Duodenal mucosa (tissue), 2 donors: ENCODE results near the gene CLTCL1.
"Not testable (repeated sequence)": the region's sequence is repeated elsewhere in the genome, so short reads cannot be mapped to it uniquely, and the experiment has no call there.

Source experiments
- H3K27ac ChIP-seq: one replicate; pipeline ENCODE4 v1.7.0; 2013; ENCODE audit warnings: low read depth, low read length
- H3K27me3 ChIP-seq, 2 donors: one replicate each; pipeline ENCODE4 v1.7.0; 2013; ENCODE audit warnings: low read length in 2 of 2, control low read depth in 1 of 2; ENCODE audit not compliant: insufficient read depth in 2 of 2, control insufficient read depth in 1 of 2
- H3K36me3 ChIP-seq, 2 donors: one replicate each; pipeline ENCODE4 v1.7.0; 2013; ENCODE audit warnings: low read length in 2 of 2, control low read depth in 1 of 2; ENCODE audit not compliant: insufficient read depth in 2 of 2, control insufficient read depth in 1 of 2
- H3K4me1 ChIP-seq, 2 donors: one replicate each; pipeline ENCODE4 v1.7.0; 2013; ENCODE audit warnings: low read length in 2 of 2, control low read depth in 1 of 2; ENCODE audit not compliant: insufficient read depth in 2 of 2, control insufficient read depth in 1 of 2
- H3K4me3 ChIP-seq, 2 donors: one replicate each; pipeline ENCODE4 v1.7.0; 2013; ENCODE audit warnings: low read length in 2 of 2, low read depth in 1 of 2
- H3K9ac ChIP-seq, 2 donors: one replicate each; pipeline ENCODE4 v1.7.0; 2013; ENCODE audit warnings: low read length in 2 of 2, low read depth in 1 of 2
- H3K9me3 ChIP-seq, 2 donors: one replicate each; pipeline ENCODE4 v1.7.0; 2013; ENCODE audit warnings: low read length in 2 of 2, control low read depth in 1 of 2; ENCODE audit not compliant: control insufficient read depth in 1 of 2

Gene CLTCL1

DNA sequence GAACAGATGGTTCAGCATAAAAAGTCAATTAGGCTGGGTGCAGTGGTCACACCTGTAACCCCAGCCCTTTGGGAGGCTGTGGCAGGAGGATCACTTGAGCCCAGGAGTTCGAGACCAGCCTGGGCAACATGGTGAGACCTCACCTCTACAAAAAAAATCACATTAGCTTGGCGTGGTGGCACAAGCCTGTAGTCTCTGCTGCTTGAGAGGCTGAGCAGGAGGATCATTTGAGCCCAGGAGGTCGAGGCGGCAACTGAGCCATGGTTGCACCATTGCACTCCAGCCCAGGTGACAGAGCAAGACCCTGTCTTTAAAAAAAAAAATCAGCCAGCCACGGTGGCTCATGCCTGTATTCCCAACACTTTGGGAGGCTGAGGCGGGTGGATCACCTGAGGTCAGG lies 31.9 kb upstream of the CLTCL1 start:
- H3K9ac ChIP-seq, H3K27me3 ChIP-seq, H3K27ac ChIP-seq, H3K36me3 ChIP-seq, H3K9me3 ChIP-seq, H3K4me3 ChIP-seq, H3K4me1 ChIP-seq: not testable (repeated sequence)

- no peak overlapping the region for H3K4me3 ChIP-seq
- H3K9ac ChIP-seq: no peak overlapping the region
- H3K9me3 ChIP-seq: peaks cover 4 to 5% of the 10 kb centered on the region in 2 donors
- no peak overlapping the region for H3K27ac ChIP-seq
- no peaks in the 10 kb centered on the region for H3K27me3 ChIP-seq
- H3K36me3 ChIP-seq: no peaks in the 10 kb centered on the region
- H3K4me1 ChIP-seq: no peaks in the 10 kb centered on the region
Observed at GRCh38 chr22:19321757-19322156, 30.2 kb upstream of the CLTCL1 start.

DNA sequence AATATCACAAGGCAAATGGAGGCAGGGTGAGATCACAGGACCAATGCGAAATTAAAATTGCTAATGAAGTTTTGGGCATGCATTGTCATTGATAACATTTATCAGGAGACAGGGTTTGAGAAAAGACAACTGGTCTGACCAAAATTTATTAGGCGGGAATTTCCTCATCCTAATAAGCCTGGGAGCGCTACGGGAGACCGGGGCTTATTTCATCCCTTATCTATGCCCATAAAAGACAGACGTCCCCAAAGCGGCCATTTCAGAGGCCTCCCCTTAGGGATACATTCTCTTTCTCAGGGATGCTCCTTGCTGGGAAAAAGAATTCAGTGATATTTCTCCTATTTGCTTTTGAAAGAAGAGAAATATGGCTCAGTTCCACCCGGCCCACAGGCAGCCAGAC lies 28.6 kb upstream of the CLTCL1 start:
- not testable (repeated sequence) for H3K9ac ChIP-seq, H3K4me3 ChIP-seq, H3K27ac ChIP-seq, H3K36me3 ChIP-seq, H3K27me3 ChIP-seq, H3K4me1 ChIP-seq
- peaks cover 13% of the 10 kb centered on the region in 2 donors for H3K9me3 ChIP-seq

- H3K36me3 ChIP-seq: no peaks in the 10 kb centered on the region
- H3K4me1 ChIP-seq: no peaks in the 10 kb centered on the region
- no peak overlapping the region for H3K4me3 ChIP-seq
- no peak overlapping the region for H3K27ac ChIP-seq
- H3K9me3 ChIP-seq: peaks cover 13% of the 10 kb centered on the region in 2 donors
- no peak overlapping the region for H3K9ac ChIP-seq
- H3K27me3 ChIP-seq: no peaks in the 10 kb centered on the region
Observed at GRCh38 chr22:19319281-19319680, 27.8 kb upstream of the CLTCL1 start.

GRCh38 chr22:19317865-19318264 lies 26.3 kb upstream of the CLTCL1 start:
- no peaks in the 10 kb centered on the region for H3K4me1 ChIP-seq

DNA sequence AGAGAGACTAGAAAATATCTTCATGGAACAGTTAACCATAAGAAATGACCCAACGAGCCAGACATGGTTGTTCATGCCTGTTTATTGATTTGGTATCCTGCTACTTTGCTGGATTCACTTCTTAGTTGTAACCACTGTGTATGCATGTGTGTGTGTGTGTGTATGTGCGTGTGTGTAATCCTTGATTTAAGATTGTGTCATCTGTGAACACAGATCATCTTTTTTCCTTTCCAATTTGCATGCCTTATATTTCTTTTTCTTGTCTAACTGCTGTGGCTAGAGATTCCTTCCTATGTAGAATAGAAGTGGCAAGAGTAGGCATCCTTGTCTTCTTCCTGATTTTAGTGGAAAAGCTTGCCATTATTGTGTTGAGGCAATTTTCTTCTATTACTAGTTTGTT lies 16.4 kb upstream of the CLTCL1 start:
- H3K27me3 ChIP-seq: no peaks in the 10 kb centered on the region
- H3K4me3 ChIP-seq: no peak overlapping the region
- H3K27ac ChIP-seq: no peak overlapping the region
- no peak overlapping the region for H3K9ac ChIP-seq
- no peaks in the 10 kb centered on the region for H3K36me3 ChIP-seq
- no peaks in the 10 kb centered on the region for H3K9me3 ChIP-seq
- H3K4me1 ChIP-seq: no peaks in the 10 kb centered on the region

More at GRCh38 chr22:19317865-19318264, 26.3 kb upstream of the CLTCL1 start:
- Histone ChIP-seq H3K27me3 (no peaks in the 10 kb centered on the region), H3K36me3 (no peaks in the 10 kb centered on the region), H3K4me3 (no peak overlapping the region), H3K27ac (no peak overlapping the region), H3K9me3 (peaks cover 13% of the 10 kb centered on the region in 2 donors), H3K9ac (no peak overlapping the region)

DNA sequence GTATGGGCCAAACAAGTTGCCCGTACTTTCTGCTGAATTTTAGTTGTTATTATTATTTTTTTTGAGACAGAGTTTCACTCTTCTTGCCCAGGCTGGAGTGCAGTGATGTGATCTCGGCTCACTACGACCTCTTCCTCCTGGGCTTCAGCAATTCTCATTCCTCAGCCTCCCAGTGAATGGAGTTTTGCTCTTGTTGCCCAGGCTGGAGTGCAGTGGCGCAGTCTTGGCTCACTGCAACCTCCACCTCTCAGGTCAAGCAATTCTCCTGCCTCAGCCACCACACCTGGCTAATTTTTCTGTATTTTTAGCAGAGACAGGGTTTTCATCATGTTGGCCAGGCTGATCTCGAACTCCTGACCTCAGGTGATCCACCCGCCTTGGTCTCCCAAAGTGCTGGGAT lies 15.0 kb upstream of the CLTCL1 start:
- not testable (repeated sequence) for H3K27ac ChIP-seq, H3K36me3 ChIP-seq, H3K9ac ChIP-seq, H3K4me3 ChIP-seq, H3K9me3 ChIP-seq, H3K27me3 ChIP-seq, H3K4me1 ChIP-seq

DNA sequence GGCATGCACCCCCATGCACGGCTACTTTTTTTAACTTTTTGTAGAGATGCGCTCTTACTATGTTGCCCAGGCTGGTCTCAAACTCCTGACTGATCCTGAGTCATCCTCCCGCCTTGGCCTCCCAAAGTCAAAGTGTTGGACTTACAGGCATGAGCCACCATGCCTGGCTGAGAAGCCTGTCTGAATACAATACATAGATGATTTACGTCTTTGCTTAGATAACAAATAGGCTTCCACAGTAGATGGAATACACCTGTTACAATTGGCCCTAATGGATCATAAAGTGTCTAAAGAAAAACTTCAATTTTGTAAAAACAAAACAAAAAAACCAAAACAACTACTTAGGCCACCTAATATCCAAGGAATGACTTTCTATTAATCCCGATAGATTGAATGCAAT lies 13.0 kb upstream of the CLTCL1 start:
- no peaks in the 10 kb centered on the region for H3K27me3 ChIP-seq

DNA sequence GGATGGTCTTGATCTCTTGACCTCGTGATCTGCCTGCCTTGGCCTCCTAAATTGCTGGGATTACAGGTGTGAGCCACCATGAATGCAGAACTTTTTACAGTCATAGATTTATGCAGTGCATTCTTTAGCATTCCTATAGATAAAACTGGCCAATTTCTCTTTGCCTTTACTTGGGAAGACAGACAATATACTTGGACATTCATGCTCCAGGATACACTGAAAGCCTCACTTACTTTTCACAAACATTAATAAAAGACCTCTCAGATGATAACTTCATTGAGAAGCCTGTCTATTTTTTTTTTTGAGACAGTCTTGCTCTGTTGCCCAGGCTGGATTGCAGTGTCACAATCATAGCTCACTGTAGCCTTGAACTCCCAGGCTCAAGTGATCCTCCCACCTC lies 12.3 kb upstream of the CLTCL1 start:
- no peaks in the 10 kb centered on the region for H3K4me1 ChIP-seq
- no peak overlapping the region for H3K27ac ChIP-seq
- no peak overlapping the region for H3K9ac ChIP-seq
- H3K27me3 ChIP-seq: no peaks in the 10 kb centered on the region
- no peak overlapping the region for H3K4me3 ChIP-seq
- no peaks in the 10 kb centered on the region for H3K9me3 ChIP-seq
- no peaks in the 10 kb centered on the region for H3K36me3 ChIP-seq

More for the DNA sequence above, 13.0 kb upstream of the CLTCL1 start:
- no peak overlapping the region for H3K27ac ChIP-seq
- no peak overlapping the region for H3K9ac ChIP-seq
- H3K36me3 ChIP-seq: no peaks in the 10 kb centered on the region
- no peaks in the 10 kb centered on the region for H3K9me3 ChIP-seq
- H3K4me1 ChIP-seq: no peaks in the 10 kb centered on the region
- H3K4me3 ChIP-seq: no peak overlapping the region

- Histone ChIP-seq H3K9ac (no peak overlapping the region), H3K27me3 (peaks cover 5% of the 10 kb centered on the region in 2 donors), H3K27ac (no peak overlapping the region), H3K9me3 (no peaks in the 10 kb centered on the region), H3K4me3 (no peak overlapping the region), H3K36me3 (no peaks in the 10 kb centered on the region), H3K4me1 (peaks cover 7 to 10% of the 10 kb centered on the region in 2 donors)
Observed at GRCh38 chr22:19295733-19296132, 4.2 kb upstream of the CLTCL1 start.
